CD4-positive, alpha-beta T cell treated with Interleukin-4 for 4 hours (primary cell): ENCODE results near the gene TLL1.

Source experiments
- DNase-seq: peaks from one replicate; pipeline ENCODE4 v3.0.0-alpha.2; 2020

TLL1 gene

DNA sequence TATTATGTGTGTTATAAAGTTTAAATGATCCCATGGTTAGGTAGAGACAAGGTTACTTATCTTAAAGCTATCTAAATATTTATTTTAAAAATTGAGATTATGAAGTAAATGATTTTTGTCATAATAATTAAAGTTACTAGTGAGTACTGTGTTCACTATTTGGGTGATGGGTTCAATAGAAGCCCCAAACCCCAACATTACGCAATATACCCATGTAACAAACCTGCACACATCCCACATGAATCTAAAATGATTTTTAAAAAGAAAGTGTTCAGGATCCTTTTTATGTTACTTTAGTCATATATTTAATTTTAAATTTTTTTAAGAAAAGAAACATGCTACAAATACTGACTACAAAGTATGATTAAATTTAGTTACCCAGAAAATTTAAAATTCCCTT, 193.9 kb downstream of the TLL1 start:
- DNase-seq: no peak

DNA sequence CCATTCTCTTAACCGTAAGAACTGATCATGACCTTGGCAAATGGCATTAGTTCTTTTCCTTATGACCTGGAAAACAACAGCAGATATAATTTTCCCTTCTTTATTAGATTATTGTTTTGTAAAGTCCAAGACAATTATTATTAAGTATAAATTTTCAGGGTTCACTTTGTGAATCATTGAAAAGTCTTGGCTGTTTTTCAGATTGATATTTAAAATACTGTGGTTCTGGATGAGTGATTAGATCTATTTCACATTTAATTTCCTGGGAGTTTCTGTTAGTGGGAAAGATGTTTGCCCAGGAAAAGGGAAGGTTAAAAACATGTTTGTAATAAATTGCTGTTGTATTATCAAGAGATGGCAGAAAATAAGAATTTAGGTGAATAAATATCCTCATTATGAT, 194.9 kb downstream of the TLL1 start:
- no peak for DNase-seq

DNA sequence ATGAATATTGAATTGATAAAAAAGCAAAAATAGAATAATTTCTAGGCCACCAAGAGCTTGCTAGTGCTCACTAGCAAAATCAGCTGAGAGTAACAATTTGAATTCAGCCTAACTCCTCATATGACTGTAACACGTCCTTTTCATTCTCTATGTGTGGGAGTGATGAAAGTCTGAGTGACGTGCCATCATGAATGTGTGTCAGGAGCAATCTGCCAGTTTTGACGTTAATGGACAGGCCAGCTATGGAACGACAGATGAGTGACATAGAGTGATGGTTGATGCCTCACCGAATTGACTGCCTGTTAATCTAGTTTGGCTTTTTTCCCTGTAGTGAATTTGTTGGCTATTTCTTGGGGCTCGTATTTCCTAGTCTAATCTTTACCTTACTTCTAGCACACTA, 200.7 kb downstream of the TLL1 start:
- DNase-seq: no peak

DNA sequence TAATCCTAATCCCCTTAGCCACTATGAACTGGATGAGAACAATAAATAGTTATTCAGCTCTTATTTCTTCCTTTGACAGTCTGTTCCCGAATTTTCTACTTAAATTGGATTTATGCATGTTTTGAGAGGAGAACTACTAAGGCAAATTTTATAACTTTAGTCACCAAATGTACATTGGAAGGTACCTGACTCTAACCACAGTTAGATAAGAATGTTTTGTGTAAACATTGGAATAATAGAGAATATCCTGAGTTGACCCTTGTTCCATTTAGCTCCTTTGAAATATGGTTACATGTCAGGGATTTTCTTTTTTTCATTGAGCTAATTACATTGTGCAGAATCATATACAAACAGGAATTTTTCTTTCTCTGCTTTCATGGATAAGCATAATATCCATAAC, 202.6 kb downstream of the TLL1 start:
- no peak for DNase-seq

DNA sequence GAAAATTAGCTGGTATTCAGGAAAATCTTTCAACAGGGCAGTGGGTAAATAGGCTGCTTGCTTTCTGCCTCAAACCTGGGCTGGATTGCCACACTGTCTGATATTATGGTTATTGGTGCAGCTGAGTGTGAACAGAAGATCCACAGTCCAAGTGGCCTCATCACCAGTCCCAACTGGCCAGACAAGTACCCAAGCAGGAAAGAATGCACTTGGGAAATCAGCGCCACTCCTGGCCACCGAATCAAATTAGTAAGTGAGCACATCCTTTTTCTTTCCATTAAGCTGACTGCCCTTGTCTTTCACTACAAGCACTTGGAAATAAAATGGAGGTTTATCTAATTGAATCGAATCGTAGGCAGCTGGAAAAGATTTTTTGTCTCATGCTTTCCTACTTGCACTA, 204.7 kb downstream of the TLL1 start:
- no peak for DNase-seq

DNA sequence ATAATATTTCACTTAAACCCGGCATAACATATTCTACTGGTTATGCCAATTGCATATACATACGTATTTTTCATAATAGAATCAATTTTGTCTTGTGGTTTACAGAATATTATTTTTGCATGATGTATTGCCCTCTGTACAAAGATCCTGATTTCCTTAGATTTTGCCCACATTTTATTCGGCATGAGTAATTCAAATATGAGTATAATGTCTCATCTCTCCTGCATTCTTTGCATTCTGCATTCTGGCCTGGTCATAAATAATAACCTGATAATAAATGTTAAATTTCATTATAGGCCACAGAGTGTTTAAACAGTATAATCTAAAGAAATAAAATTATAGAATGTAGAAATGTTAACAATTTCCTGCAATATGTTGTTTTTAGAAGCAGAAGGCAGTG, 205.3 kb downstream of the TLL1 start:
- no peak for DNase-seq

DNA sequence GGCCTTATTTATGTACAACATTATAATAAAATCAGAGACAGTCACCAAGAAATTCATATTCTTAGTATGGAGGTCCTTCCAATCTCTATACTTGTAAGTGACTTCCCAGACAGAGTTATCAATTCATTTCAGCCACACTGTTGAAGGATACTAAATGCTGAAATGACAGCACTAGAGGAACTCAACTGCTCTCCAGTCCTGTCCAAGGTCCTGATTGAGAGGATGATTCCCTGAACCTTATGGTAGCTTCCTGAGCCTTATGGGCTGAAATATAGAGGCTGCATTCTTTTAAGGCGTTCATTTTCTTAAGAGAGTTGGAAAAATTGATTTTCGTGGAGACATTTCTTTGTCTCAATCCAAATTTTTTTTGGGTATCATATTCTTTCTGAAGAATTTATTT, 205.9 kb downstream of the TLL1 start:
- DNase-seq: no peak

DNA sequence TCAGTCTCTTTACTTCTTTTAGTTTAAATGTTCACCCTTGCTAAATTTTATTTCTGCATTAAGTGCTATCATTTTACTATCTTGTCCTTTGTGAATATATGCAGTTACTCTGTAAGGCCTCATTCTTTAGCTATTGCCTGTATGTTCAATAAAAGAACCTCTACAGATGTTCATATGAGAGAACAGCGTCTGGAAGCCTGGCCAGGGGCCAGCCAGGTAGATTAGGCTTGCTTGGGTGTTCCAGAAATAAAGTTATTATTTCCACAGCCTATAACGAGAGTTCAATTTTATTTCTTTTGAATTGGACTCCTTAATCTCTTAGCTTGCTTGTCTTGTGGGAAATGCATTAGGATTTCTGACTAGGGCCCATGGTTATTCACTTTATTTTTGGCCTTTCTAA, 214.5 kb downstream of the TLL1 start:
- DNase-seq: no peak

DNA sequence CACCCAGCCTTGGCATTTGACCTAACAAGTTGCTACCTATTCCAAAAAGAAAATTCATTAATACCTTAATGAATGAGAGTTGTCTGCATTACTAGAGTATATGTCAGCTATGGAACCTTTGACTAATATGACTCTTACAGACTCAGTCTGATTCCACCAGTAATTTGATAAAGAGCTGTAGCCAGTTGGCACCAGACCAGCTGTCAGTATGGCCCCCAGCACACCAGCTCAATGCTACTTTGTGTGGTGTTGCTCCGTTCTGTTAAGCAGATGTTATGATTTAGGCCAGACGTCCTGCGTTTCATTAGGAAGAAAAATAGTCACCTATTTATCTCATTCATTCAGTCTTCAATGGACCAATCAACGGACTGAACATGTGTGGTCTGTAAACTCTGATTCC, 215.5 kb downstream of the TLL1 start:
- no peak for DNase-seq

DNA sequence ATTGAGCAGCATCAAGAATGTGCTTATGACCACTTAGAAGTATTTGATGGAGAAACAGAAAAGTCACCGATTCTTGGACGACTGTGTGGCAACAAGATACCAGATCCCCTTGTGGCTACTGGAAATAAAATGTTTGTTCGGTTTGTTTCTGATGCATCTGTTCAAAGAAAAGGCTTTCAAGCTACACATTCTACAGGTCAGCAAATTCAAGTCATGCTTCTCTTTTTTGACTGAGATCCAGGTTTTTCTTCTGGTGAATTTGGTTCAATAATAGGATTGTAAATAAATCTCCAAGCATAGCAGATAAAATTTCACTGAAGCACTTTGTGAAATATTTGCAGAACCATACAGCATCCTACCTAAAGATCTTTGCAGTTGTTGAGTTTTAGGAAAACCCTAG, 218.1 kb downstream of the TLL1 start:
- no peak for DNase-seq

DNA sequence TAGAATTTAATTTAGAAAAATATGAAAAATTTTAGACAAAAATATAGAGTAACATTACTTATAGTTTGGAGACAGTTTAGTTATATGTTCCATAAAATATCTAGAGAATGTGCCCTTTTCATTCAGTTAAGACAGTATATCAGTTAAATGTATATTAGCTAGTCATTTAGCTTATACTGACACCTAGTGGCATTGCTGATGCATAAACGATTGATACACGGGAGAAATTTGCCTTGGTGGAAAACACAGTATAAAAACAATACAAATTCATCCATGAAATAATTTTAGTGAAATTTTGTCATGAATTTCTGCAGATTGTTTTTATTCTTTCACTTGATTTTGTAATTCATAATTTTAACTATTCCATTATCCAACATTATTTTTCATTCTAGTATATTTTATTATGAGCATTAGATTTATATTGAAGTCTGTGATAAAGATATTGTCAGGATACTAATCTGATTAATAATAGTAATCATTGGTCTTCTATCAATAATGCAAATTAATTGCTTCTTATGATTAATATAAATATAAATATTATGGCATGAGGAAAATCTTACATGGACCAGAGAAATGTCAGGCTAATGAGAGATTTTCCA, 219.0 kb downstream of the TLL1 start:
- DNase-seq: peak; percentile 28

DNA sequence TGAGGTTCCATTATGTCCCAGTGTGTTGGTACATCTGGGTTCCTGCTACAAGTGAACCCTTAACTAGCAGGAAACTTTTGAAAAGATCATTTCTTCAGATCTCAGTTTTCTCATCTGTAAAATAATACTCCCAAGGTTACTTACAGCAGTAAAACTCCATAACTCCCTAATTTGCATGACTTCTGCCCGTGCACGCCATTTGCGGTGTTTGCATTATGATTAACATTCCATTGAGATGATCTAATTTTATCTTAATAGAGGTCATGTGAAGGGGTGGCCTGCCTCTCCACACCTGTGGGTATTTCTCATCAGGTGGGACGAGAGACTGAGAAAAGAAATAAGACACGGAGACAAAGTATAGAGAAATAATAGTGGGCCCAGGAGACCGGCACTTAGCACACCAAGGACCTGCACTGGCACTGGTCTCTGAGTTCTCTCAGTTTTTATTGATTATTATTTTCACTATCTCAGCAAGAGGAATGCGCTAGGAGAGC, 219.8 kb downstream of the TLL1 start:
- no peak for DNase-seq

DNA sequence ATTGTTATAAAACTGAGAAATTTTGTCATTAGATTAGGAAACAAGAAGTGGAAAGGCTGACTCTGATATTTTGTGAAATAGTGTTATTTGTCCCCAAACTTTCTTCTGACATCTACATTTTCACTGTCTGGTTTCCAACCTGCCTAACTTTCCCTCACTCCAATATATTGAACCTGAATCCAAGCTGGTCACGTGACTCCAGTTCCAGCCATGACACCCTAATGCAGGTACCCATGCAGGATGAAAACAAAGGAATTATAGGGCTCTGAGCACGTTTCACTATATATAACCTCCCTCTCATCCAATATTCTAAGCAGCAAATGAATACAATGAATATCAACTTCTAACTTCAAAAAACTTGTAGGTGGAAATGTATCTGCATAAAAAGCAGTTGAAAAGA, 231.6 kb downstream of the TLL1 start:
- no peak for DNase-seq

DNA sequence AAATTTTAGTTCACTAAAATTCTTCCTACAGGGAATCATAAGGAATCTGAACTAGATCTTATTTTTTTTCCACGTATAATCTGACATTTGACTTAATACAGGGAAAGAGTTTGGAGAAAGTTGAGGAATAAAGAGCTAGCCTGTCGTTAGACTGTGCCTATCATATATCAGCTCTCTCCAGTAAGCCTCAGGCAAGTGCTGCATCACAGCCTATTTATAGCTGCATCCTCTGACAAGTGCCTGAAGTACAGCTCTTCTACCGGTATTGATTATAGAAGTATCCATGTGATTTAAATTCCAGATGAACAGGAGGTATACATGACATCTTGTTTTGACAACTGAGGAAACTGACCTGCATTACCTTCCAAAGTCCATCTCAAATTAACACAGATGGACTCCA, 248.9 kb downstream of the TLL1 start:
- DNase-seq: no peak

DNA sequence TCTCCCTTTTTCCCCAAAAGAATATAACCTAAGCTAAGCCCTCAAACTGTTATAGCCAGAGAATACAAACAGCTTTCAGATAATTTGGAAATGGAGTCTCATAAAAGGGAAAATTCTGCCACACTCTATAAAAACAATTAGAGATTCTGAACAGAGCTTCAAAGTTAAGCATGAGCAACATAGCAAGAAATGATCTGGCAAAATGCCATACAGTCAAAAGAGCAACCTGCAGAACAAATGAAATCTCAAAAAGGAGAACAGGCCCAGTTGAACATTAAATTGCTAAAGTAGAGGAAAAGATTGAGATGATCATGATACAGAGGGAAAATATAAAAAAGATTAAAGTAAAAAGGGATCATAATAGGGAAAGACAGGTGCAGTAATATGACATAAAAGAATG, 250.5 kb downstream of the TLL1 start:
- DNase-seq: no peak

DNA sequence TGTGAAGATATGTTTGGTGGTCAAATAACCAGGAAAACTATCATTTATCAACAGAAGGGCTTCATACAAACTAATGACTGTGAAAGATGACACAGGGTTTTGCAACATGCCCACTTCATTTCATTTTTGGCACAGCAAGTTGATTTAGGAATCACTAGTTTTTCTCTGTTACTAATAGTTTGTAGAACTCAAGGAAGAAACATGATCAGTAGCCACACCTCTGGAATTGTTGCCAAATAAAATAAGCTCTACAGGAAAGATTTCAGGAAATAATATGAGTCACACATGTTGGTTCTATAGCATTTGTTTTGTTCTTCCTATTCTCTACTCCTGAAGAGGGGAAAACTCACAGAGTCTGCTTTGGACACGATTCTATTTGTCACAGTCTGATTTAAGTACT, 255.4 kb downstream of the TLL1 start:
- no peak for DNase-seq

DNA sequence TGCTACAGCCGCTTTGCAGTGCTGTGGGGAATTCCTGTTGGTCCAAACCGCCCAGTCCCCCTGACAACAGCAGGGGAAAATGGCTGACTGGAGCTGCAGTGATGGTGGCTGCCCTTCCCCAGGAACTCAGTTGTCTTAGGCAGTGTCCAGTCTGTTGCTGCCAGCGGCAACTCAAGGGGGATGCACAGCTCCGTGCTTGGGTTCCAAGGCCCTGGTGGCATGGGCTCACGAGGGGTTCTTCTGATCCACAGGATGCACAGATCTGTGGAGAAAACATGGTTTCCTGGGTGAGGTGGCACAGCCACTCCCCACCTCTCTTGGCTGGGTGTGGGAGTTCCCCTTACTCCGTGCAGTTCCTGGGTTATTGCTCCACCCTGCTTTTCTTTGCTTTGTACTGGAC, 261.2 kb downstream of the TLL1 start:
- no peak for DNase-seq

DNA sequence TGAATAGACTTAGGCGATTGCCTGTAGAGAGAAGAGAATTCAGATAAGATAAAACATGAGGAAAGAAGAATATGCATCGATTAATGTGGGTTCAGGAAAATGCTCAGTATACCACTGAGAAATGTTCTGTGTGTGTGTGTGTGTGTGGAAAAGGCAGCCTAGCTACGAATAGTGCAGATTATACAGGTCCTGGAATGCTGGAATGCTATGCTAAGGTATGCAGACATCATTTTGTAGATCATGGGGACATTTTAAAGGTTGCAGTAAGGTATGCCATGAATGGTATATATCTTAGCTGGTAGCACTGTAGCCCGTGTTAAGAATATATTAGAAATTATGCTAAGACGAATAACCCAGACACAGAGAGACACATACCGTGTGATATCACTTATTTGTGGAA, 267.9 kb downstream of the TLL1 start:
- no peak for DNase-seq

DNA sequence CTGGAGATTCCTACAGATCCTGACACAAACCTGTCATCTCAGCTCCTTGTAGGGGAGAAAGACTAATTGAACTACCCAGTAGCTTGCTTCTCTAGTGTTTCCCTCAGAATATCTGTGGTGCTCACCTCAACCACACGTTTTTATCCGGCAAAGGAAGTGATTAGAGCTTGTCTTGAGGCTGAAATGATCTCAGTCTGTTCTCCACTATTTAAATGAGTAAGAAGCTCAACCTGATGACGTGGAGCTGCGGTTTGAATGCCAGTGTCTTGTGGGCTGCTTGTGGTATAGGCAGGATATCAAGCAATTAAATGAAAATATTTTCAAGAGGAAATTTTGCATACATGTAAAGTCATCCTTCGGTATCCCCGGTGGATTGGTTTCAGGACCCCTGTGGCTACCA, 270.2 kb downstream of the TLL1 start:
- DNase-seq: peak; percentile 6

DNA sequence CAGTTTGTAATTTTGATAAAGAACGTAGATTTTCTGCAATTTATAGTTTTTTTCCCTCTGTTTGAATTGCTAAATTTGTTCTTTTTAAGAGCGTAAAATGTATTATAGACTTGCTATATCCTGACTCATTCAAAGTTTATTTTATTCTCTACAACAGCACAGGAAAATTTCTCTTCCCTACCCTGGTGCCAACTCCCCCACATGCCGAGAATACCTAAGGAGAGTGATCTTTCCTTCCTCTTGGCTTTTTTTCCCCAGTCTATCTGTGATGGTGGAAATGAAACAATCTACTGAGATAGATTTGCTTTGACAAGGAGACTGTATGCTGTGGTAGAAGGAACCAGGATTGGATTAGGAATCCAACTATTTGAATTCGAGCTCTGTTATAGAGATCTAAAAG, 271.6 kb downstream of the TLL1 start:
- no peak for DNase-seq

DNA sequence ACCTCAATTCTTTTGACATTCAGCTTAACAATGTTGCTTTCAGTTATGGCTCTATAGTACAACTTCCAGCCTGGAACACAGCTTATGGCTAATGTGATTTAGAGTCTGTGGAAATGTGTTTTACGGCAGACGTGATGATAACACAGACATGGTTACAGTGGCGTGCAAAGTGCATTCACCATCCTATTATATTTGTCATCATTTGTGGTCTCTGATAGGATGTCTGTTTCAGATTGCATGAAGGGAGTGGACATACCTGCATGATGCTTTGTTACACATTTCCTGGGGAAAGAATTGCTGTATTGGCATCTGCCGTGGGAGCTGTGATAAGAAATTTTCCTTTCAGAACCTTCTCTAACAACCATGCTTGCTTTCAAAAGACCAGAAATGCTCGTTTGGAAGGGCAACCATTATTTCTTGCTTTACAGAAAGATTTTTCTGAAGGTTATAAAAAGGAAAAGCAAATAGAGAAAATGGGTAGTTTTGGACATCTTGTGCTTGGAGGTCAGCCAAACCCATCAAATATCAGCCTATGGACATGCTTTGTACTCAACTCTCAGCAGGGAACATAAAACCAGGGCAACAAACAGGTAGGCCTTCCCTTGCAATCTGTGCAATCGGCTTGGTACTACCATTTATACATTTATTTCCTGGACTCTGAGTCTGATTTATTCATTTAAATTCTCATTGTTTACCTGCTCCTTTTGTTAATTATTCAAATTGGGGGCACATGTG, 273.9 kb downstream of the TLL1 start:
- no peak for DNase-seq
